Measurements from ENCODE around the gene EPX. TPM values are rescaled to one million over a fixed set of nuclear protein-coding genes. Genes with fewer than 3 reads are reported as not detected.

EPX gene
- total RNA-seq, 1 experiment from 2014 or later: not detected

- H3K9ac ChIP-seq (ENCODE audit: low read length): no peak overlapping the region
- H3K9me3 ChIP-seq (ENCODE audit: low read length): no peaks in the 10 kb centered on the region
- no peak overlapping the region for H3K4me3 ChIP-seq (ENCODE audit: low read length)
- H3K4me2 ChIP-seq (ENCODE audit: low read length): no peak overlapping the region
- H3K27ac ChIP-seq (ENCODE audit: low read length): no peak overlapping the region
- no peak for ATAC-seq
- H3K9me2 ChIP-seq (replicated peaks; ENCODE audit: low read length): no peaks in the 10 kb centered on the region
- CTCF ChIA-PET: no interaction called here
- BruUV-seq (replicated peaks): no TSS peak
- no peak for TF ChIP-seq EZH2phosphoT487 (IDR thresholded peaks at IDR 0.05; ENCODE audit: borderline replicate concordance, low read length)
- TF ChIP-seq EZH2 (IDR thresholded peaks at IDR 0.05; ENCODE audit: low read length, unreplicated experiment): no peak
- TF ChIP-seq CTCF (conservative IDR thresholded peaks at IDR 0.05; ENCODE audit: low read depth, low read length): no peak
- peaks cover 12% of the 10 kb centered on the region; the same call in 1 of the 2 replicates for H3K4me1 ChIP-seq (ENCODE audit: insufficient read depth, low read length)
- H3F3A ChIP-seq (ENCODE audit: low read length, unreplicated experiment): no peaks in the 10 kb centered on the region
- H4K20me1 ChIP-seq (ENCODE audit: low read length): no peaks in the 10 kb centered on the region
- H3K27me3 ChIP-seq (ENCODE audit: low read length): peaks cover 28% of the 10 kb centered on the region
- H3K36me3 ChIP-seq (ENCODE audit: low read depth, low read length): no peaks in the 10 kb centered on the region
- no peak for DNase-seq
- no peak overlapping the region for H2AFZ ChIP-seq (ENCODE audit: low read length)
- intact Hi-C loops (cut with micrococcal nuclease): loop anchor here (5.0 kb wide), 1 partner anchor 202 kb away; no protein-coding TSS in a partner anchor
- no peaks in the 10 kb centered on the region for H3K79me2 ChIP-seq (ENCODE audit: low read length)
- POLR2A ChIA-PET (ENCODE audit: unreplicated experiment): no interaction called here
Observed at GRCh38 chr17:58244963-58245362, 52.4 kb downstream of the EPX start.

GRCh38 chr17:58245428-58246103 is 53.0 kb downstream of the EPX start:
- H3K27ac ChIP-seq (ENCODE audit: low read length): no peak overlapping the region
- H3K27me3 ChIP-seq (ENCODE audit: low read length): peaks cover 28% of the 10 kb centered on the region
- DNase-seq: peak; percentile 21
- no peak overlapping the region for H3K9ac ChIP-seq (ENCODE audit: low read length)
- no TSS peak for BruUV-seq (replicated peaks)
- peak; percentile 33 for ATAC-seq
- no peaks in the 10 kb centered on the region for H4K20me1 ChIP-seq (ENCODE audit: low read length)
- H3K9me3 ChIP-seq (ENCODE audit: low read length): no peaks in the 10 kb centered on the region
- H3K4me3 ChIP-seq (ENCODE audit: low read length): no peak overlapping the region
- POLR2A ChIA-PET (ENCODE audit: unreplicated experiment): no interaction called here
- CTCF ChIA-PET: no interaction called here
- no peaks in the 10 kb centered on the region for H3F3A ChIP-seq (ENCODE audit: low read length, unreplicated experiment)
- intact Hi-C loops (cut with micrococcal nuclease): loop anchor here (5.0 kb wide), 1 partner anchor 202 kb away; no protein-coding TSS in a partner anchor
- TF ChIP-seq EZH2 (IDR thresholded peaks at IDR 0.05; ENCODE audit: low read length, unreplicated experiment): no peak
- TF ChIP-seq CTCF (conservative IDR thresholded peaks at IDR 0.05; ENCODE audit: low read depth, low read length): no peak
- TF ChIP-seq EZH2phosphoT487 (IDR thresholded peaks at IDR 0.05; ENCODE audit: borderline replicate concordance, low read length): no peak
- H3K4me1 ChIP-seq (ENCODE audit: insufficient read depth, low read length): peaks cover 9% of the 10 kb centered on the region; the same call in 1 of the 2 replicates
- H2AFZ ChIP-seq (ENCODE audit: low read length): no peak overlapping the region
- no peaks in the 10 kb centered on the region for H3K79me2 ChIP-seq (ENCODE audit: low read length)
- no peak overlapping the region for H3K4me2 ChIP-seq (ENCODE audit: low read length)
- no peaks in the 10 kb centered on the region for H3K36me3 ChIP-seq (ENCODE audit: low read depth, low read length)
- H3K9me2 ChIP-seq (replicated peaks; ENCODE audit: low read length): no peaks in the 10 kb centered on the region

- Histone ChIP-seq H3K9me3 (ENCODE audit: low read length) (no peaks in the 10 kb centered on the region), H3K36me3 (ENCODE audit: low read depth, low read length) (no peaks in the 10 kb centered on the region), H4K20me1 (ENCODE audit: low read length) (no peaks in the 10 kb centered on the region), H3K4me2 (ENCODE audit: low read length) (no peak overlapping the region), H3K4me3 (ENCODE audit: low read length) (no peak overlapping the region), H2AFZ (ENCODE audit: low read length) (no peak overlapping the region), H3K4me1 (ENCODE audit: insufficient read depth, low read length) (peaks cover 5% of the 10 kb centered on the region; the same call in 1 of the 2 replicates), H3K27me3 (ENCODE audit: low read length) (peaks cover 31% of the 10 kb centered on the region), H3K9me2 (replicated peaks; ENCODE audit: low read length) (no peaks in the 10 kb centered on the region), H3K27ac (ENCODE audit: low read length) (no peak overlapping the region), H3F3A (ENCODE audit: low read length, unreplicated experiment) (no peaks in the 10 kb centered on the region), H3K9ac (ENCODE audit: low read length) (no peak overlapping the region), H3K79me2 (ENCODE audit: low read length) (no peaks in the 10 kb centered on the region)
- TF ChIP-seq EZH2 (IDR thresholded peaks at IDR 0.05; ENCODE audit: low read length, unreplicated experiment) (no peak), EZH2phosphoT487 (IDR thresholded peaks at IDR 0.05; ENCODE audit: borderline replicate concordance, low read length) (no peak), CTCF (conservative IDR thresholded peaks at IDR 0.05; ENCODE audit: low read depth, low read length) (no peak)
- BruUV-seq (replicated peaks): no TSS peak
- ATAC-seq (no peak), DNase-seq (no peak)
- intact Hi-C loops (cut with micrococcal nuclease): loop anchor here (5.0 kb wide), 1 partner anchor 201 kb away; no protein-coding TSS in a partner anchor
- ChIA-PET CTCF (no interaction called here), POLR2A (ENCODE audit: unreplicated experiment) (no interaction called here)
Observed at GRCh38 chr17:58246104-58246740, 53.7 kb downstream of the EPX start.
